Spinal cord (tissue), 10 donors: ENCODE measurements around the gene CYSRT1. TPM values are rescaled to one million over a fixed set of nuclear protein-coding genes. Genes with fewer than 3 reads are reported as not detected.

Source experiments
- DNase-seq, 6 donors: peaks; one replicate each; pipeline versions ENCODE4 v3.0.0 to v3.0.0-alpha.2; 2013 to 2015; ENCODE audit warnings: low spot score in 6 of 6, low read depth in 4 of 6
- H3K27ac ChIP-seq: one replicate; pipeline ENCODE4 v1.5.1; 2013; ENCODE audit warnings: low read depth, low read length, control low read depth
- H3K27me3 ChIP-seq: one replicate; pipeline ENCODE4 v1.6.1; 2013; ENCODE audit warnings: low read length; ENCODE audit not compliant: control insufficient read depth, insufficient read depth
- H3K36me3 ChIP-seq: one replicate; pipeline ENCODE4 v1.6.1; 2013; ENCODE audit warnings: low read length; ENCODE audit not compliant: control insufficient read depth, insufficient read depth
- H3K4me1 ChIP-seq: one replicate; pipeline ENCODE4 v1.6.1; 2013; ENCODE audit warnings: low read length; ENCODE audit not compliant: control insufficient read depth, insufficient read depth
- H3K4me3 ChIP-seq: one replicate; pipeline ENCODE4 v1.5.1; 2013; ENCODE audit warnings: low read depth, low read length, control low read depth
- H3K9me3 ChIP-seq: one replicate; pipeline ENCODE4 v1.6.1; 2013; ENCODE audit warnings: low read length; ENCODE audit not compliant: control insufficient read depth, insufficient read depth
- WGBS: methylation state at CpG from one replicate; pipeline ENCODE4 v1.1.5; 2013; ENCODE audit warnings: missing lambda C conversion rate; ENCODE audit not compliant: insufficient coverage; 5-methylcytosine and 5-hydroxymethylcytosine counted together
- polyA plus RNA-seq, 2 donors: library from polyadenylated mRNA; unstranded; fragments of 120-200 nt; gene quantifications; one replicate each; pipeline ENCODE4 v1.2.1, GENCODE V29; 2013; ENCODE audit not compliant: insufficient read length in 2 of 2
- total RNA-seq, 2 donors: library from RNA; depleted of rRNA in 1 of 2; stranded (reverse); fragments of 120-200 nt in 1 of 2; fragments of >200 nt in 1 of 2; gene quantifications; one replicate each; pipeline versions ENCODE4 v1.2.3 to v1.2.4, GENCODE V29; 2013 to 2014
- donor health status: healthy.

Gene CYSRT1
- total and polyA plus RNA-seq, 4 donors = 0.69 to 4.5 (median 2.2) TPM

DNA sequence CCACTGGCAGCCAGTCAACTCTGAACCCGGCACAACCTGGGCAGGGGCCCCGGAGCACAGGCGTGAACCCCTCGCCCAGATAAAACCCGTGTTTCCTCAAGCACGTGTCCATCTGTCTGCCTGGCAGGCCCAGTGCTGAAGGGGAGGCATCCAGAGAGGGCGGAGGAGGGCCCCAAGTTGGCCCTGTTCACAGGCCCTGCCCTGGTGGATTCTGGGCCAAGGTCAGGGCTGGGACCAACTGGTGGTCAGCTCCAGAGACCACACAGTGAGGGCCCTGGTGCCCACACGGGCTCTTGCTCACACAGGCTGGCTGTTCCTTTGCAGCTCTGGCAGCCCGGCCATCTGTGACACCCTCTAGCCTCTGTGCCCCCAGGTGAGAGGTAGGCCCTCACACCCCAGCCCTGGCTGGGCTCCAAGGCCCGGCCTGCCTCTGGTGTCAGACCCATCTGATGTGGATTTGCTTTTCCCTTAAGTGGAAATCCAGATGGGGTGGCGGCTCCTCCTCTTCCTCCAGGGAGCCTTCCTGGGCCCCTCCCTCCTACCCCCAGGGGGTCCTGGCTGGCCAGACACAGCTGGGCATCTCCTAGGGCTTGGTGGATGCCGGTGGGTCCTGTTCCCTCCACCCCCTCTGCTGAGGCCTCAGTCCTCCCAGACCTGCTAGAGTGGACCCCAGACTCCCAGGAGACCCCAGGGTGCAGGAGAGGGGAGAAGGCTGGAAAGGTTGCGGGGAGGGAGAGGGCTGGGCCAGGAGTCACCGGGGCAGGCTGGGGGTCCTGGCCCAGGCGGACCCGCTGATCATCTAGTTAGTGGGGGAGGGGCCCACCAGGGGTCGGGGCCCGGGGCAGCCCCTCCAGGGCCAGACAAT, 25.6 kb downstream of the CYSRT1 start:
- H3K4me1 ChIP-seq = peaks cover 12% of the 10 kb centered on the region
- no peak for DNase-seq
- no peaks in the 10 kb centered on the region for H3K9me3 ChIP-seq
- no peak overlapping the region for H3K27ac ChIP-seq
- peaks cover 11% of the 10 kb centered on the region for H3K36me3 ChIP-seq
- no peaks in the 10 kb centered on the region for H3K27me3 ChIP-seq
- no peak overlapping the region for H3K4me3 ChIP-seq
- WGBS = 67% methylated on average over 14 of the region's 18 CpGs

DNA sequence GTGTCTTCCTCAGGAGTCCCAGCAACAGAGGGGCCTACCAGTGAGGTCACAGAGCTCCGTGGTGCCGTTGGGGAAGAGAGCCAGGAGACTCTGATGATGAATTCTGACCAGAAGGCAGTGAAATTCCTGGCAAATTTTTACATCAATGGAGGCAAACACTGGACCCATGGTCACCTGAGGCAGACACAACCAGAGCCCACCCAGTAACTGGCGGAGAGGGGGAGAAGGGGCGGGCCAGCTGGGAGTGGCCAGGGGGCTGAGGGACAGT, 26.2 kb downstream of the CYSRT1 start, which contains the start of gene STPG3:
Gene STPG3, plus strand, starts transcription at position 93 of the 268 bp plus-strand sequence. Its CDS starts 1 bp downstream, at position 94.
- peaks cover 16% of the 10 kb centered on the region for H3K4me1 ChIP-seq
- 49% methylated on average over 4 of the region's 4 CpGs for WGBS
- DNase-seq = no peak
- H3K36me3 ChIP-seq = peaks cover 15% of the 10 kb centered on the region
- no peaks in the 10 kb centered on the region for H3K9me3 ChIP-seq
- H3K4me3 ChIP-seq = no peak within 1 kb of the TSS
- no peak within 1 kb of the TSS for H3K27ac ChIP-seq
- H3K27me3 ChIP-seq = no peaks in the 10 kb centered on the region

DNA sequence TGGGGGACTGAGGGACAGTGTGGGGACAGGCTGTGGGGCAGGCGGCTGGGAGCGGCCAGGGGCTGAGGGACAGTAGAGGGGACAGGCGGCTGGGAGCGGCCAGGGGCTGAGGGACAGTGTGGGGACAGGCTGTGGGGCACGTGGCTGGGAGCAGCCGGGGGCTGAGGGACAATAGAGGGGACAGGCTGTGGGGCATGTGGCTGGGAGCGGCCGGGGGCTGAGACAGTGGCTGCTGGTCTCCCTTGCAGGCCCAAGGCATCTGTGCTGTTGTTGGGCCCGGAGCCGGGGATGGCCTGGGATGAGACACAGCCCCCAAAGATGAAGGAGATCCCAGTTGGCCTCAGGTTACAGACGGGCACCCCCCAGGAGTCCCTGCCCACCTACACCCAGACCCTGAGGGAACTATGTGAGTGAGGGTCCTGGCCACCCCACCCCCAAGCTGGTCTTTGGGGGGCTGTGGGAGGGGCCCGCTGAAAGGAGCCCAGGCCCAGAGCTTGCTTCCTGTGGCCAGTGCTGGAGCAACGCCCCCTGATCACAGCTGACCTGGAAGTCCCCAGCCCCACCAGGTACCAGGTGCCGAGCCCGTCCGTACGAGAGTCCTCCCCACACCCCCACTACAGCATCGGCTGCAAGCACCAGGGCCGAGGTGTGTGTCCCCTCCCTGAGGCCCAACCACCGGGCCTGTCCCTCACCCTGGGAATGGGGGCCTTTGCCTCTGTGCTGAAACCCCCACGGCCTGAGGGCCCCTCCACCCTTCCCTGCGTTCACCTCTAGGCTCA, 26.7 kb downstream of the CYSRT1 start:
- peaks cover 20% of the 10 kb centered on the region for H3K36me3 ChIP-seq
- no peaks in the 10 kb centered on the region for H3K27me3 ChIP-seq
- H3K4me3 ChIP-seq = no peak overlapping the region
- WGBS = 65% methylated on average over 16 of the region's 22 CpGs
- DNase-seq = no peak
- H3K4me1 ChIP-seq = peaks cover 21% of the 10 kb centered on the region
- H3K27ac ChIP-seq = no peak overlapping the region
- no peaks in the 10 kb centered on the region for H3K9me3 ChIP-seq

DNA sequence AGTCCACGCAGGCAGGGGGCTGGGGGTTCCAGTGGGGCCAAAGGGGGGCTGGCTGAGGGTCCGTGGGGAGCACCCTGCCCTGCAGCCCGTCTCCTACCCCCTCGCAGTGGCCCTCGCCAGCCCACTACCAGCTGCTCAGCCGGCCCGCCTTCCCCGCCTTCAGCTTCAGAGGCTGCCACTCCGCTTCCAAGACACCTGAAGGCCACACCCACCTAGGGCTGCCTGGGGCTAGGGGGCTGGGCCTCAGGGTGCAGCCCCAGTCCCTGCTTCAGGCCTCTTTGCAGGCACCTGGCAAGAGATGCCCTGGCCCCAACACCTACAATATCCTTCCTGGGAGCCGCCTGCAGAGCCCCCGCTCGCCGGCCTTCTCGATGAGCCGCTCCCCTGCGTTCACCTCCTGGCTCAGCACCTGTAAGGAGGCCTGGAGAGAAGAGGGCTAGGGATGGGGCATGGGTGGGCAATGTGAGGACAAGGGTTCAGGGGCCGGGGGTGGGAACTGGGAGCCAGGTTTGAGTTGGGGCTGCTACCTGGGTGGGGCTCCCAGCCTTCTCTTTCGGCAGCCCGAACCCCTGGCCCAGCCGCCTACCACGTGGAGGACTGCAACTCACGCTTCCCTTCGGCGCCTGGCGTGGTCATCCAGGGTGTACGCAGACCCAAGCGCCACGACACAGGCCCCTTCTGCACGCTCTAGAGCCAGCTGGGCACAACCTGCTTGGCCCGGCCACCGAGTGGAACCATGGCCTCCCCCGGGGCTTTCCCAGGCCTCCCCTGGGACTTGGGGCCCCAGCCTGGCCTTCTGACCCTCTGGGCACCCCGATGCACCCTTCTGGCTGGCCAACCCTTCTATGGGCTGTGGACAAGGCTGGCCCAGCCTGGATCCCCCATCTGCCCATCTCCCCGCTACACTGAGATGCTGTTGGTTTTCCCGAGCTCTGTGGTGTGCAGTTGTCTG, 27.9 kb downstream of the CYSRT1 start:
- no peak for DNase-seq
- Histone ChIP-seq H3K9me3 (no peaks in the 10 kb centered on the region), H3K4me3 (no peak overlapping the region), H3K36me3 (peaks cover 28% of the 10 kb centered on the region), H3K27me3 (no peaks in the 10 kb centered on the region), H3K4me1 (peaks cover 26% of the 10 kb centered on the region), H3K27ac (no peak overlapping the region)
- 81% methylated on average over 33 of the region's 35 CpGs for WGBS

DNA sequence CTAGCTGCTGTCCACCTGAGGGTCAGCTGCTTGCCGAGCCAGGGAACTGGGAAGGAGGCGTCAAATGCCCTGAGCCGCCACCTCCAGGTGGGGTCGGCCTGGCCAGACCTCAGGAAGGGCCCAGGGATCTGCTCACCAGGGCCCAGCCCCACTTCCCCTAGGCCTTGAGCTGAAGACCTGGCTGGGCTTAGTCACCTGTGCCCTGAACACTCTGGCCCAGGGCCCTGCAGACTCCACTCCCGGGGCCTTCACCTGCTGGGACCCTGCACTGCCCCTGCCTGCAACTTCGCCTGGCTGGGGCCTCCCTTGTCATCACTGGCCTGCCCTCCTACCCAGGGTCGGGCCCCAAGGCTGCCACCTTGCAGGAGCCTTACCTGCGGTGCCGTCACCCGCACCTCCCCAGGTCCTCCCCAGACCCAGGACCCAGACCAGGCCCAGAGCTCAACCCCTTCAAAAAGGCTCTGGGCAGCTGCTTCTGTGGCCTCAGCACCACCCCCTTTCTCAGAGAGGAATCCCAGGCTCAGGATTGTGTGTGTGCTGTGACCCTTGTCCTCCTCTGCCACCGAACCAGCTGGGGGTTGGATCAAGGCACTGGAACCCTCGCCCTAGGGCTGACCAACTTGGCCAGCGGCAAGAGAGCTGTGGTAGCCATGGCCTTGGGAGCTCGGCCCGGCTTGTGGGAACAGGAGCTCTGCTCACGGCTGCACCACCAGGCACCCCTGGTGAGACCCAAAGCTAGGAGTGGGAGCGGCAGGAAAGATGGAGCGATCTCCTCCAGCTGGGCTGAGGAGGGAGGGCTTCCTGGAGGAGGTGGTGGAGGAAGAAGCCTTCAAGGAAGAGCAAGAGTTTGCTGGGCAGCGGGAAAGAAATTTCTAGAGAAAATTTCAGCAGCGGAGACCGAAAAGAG, 29.0 kb downstream of the CYSRT1 start:
- WGBS = 43% methylated on average over 21 of the region's 21 CpGs
- H3K9me3 ChIP-seq = no peaks in the 10 kb centered on the region
- DNase-seq = peak in 1 of 6 donors; percentile 12
- peak overlapping the region; percentile 80 for H3K4me3 ChIP-seq
- H3K4me1 ChIP-seq = peaks cover 26% of the 10 kb centered on the region
- H3K36me3 ChIP-seq = peaks cover 37% of the 10 kb centered on the region
- no peak overlapping the region for H3K27ac ChIP-seq
- no peaks in the 10 kb centered on the region for H3K27me3 ChIP-seq

DNA sequence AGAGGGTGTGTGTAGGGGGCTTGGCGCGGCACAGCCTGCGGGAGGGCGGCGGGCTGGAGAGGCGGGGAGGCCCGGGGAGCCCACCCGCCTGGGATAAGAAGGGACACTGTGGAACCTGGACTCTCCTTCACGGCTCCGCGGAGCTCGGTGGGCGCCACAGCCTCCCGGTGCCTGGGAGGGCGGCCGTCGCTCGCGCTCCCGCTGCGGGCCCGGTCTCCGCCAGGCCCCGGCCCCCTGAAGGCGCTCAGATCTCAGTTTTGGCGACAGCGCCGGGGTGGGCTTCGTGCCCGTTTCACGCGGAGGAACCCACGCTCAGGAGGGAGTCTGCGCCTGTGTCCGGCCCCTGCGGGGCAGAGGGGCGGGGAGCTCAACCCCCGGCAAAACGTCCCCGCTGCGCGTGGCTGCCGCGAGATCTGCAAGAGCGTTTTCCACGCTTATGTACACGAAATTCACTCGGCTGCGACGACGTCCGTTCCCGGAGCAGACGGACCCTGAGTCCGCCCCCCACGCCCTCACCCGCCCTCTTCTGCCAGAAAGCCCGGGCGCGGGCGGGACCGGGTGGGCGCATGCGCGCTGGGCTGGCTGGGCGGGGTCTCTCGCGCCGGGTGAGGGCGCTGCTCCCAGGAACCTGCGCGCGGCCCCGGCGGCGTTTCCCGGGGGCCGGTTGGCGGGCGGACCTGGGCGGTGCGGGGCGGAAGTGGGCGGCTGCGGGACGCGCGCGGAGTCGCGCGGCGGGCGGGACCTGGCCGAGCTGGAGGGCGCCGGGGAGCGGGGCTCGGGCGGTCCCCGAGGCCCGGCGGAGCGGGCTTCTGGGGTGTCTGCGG, 29.9 kb downstream of the CYSRT1 start, which contains the start of gene NELFB:
Gene NELFB, plus strand, starts transcription at position 704 of the 824 bp plus-strand sequence.
- DNase-seq = peak; percentile 80 to 97 (median 90)
- H3K4me3 ChIP-seq = peak within 1 kb of the TSS; percentile 80
- H3K27ac ChIP-seq = peak within 1 kb of the TSS; percentile 60
- H3K27me3 ChIP-seq = no peaks in the 10 kb centered on the region
- WGBS = under 1% methylated on average over 105 of the region's 105 CpGs
- H3K9me3 ChIP-seq = no peaks in the 10 kb centered on the region
- H3K36me3 ChIP-seq = peaks cover 42% of the 10 kb centered on the region
- H3K4me1 ChIP-seq = peaks cover 26% of the 10 kb centered on the region

- Histone ChIP-seq H3K27ac (no peak overlapping the region), H3K9me3 (no peaks in the 10 kb centered on the region)
- no peak for DNase-seq
Measured at GRCh38 chr9:137255448-137256114, 30.6 kb downstream of the CYSRT1 start.

DNA sequence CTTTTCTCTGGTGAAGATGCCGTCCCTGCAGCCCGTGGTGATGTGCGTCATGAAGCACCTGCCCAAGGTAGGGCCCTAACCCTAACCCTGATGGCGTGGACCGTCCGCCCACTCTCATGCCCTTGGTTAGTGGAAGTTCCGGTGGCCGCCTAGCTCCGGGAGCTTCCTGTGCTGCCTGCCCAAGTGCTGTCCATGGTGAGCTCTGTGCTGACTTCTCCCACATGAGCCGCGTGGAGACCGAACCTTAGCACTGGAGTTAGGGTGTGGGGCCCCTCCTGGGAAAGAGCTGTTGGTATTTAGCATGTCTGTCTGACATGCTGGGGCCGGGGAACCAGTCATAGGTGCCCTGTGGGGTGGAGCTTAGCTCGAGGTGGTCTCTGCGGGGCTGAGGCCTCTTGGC, 31.4 kb downstream of the CYSRT1 start:
- peak overlapping the region; percentile 56 for H3K4me3 ChIP-seq
- peaks cover 26% of the 10 kb centered on the region for H3K4me1 ChIP-seq
- no peak for DNase-seq
- H3K27me3 ChIP-seq = no peaks in the 10 kb centered on the region
- H3K36me3 ChIP-seq = peaks cover 43% of the 10 kb centered on the region
- no peak overlapping the region for H3K27ac ChIP-seq
- H3K9me3 ChIP-seq = no peaks in the 10 kb centered on the region
- WGBS = 93% methylated on average over 15 of the region's 15 CpGs

More at GRCh38 chr9:137255448-137256114, 30.6 kb downstream of the CYSRT1 start:
- 4% methylated on average over 51 of the region's 51 CpGs for WGBS
- Histone ChIP-seq H3K27me3 (no peaks in the 10 kb centered on the region), H3K4me3 (peak overlapping the region; percentile 56), H3K4me1 (peaks cover 26% of the 10 kb centered on the region), H3K36me3 (peaks cover 42% of the 10 kb centered on the region)
